Gastrocnemius medialis (tissue), 4 donors: Measurements from ENCODE around the gene SYNGR1.

Experiments used
- POLR2A ChIP-seq, 2 donors: fragments of 450-650 bp; IDR thresholded peaks; one replicate each; pipeline ENCODE4 v1.6.1; 2017; ENCODE audit warnings: antibody characterized with exemption in 2 of 2, mild to moderate bottlenecking in 2 of 2, moderate library complexity in 2 of 2
- TF ChIP-seq, protein P1 (sequence below), 5 experiments: fragments of 450-650 bp in 3 of 5; fragments of 200-600 bp in 2 of 5; sonication (generic) in 2 of 5; IDR thresholded peaks in 4 of 5; conservative IDR thresholded peaks in 1 of 5; 1 replicate in 4 of 5; 2 replicates in 1 of 5; pipeline ENCODE4 v1.5.1; 2016 to 2019; ENCODE audit warnings: antibody characterized with exemption in 5 of 5, mild to moderate bottlenecking in 3 of 5, moderate library complexity in 3 of 5

- TF ChIP-seq, protein P1, sequence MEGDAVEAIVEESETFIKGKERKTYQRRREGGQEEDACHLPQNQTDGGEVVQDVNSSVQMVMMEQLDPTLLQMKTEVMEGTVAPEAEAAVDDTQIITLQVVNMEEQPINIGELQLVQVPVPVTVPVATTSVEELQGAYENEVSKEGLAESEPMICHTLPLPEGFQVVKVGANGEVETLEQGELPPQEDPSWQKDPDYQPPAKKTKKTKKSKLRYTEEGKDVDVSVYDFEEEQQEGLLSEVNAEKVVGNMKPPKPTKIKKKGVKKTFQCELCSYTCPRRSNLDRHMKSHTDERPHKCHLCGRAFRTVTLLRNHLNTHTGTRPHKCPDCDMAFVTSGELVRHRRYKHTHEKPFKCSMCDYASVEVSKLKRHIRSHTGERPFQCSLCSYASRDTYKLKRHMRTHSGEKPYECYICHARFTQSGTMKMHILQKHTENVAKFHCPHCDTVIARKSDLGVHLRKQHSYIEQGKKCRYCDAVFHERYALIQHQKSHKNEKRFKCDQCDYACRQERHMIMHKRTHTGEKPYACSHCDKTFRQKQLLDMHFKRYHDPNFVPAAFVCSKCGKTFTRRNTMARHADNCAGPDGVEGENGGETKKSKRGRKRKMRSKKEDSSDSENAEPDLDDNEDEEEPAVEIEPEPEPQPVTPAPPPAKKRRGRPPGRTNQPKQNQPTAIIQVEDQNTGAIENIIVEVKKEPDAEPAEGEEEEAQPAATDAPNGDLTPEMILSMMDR (IDR thresholded peaks at IDR 0.05 in 4 of 5, conservative IDR thresholded peaks at IDR 0.05 in 1 of 5): no peak
- no peak for TF ChIP-seq POLR2A (IDR thresholded peaks at IDR 0.05)
These were observed 15.6 kb downstream of the SYNGR1 start for GRCh38 chr22:39365492-39365780.
